Epithelial cell of alveolus of lung (primary cell): Measurements from ENCODE around the gene TSEN34. TPM values are rescaled to one million over a fixed set of nuclear protein-coding genes. Genes with fewer than 3 reads are reported as not detected.

Experiments
- total RNA-seq: library from RNA; depleted of rRNA; stranded (reverse); fragments of >200 nt; gene quantifications from 2 replicates; pipeline ENCODE4 v1.2.1, GENCODE V29; 2015

Gene TSEN34
- 112 and 138 TPM in 2 replicates for total RNA-seq

DNA sequence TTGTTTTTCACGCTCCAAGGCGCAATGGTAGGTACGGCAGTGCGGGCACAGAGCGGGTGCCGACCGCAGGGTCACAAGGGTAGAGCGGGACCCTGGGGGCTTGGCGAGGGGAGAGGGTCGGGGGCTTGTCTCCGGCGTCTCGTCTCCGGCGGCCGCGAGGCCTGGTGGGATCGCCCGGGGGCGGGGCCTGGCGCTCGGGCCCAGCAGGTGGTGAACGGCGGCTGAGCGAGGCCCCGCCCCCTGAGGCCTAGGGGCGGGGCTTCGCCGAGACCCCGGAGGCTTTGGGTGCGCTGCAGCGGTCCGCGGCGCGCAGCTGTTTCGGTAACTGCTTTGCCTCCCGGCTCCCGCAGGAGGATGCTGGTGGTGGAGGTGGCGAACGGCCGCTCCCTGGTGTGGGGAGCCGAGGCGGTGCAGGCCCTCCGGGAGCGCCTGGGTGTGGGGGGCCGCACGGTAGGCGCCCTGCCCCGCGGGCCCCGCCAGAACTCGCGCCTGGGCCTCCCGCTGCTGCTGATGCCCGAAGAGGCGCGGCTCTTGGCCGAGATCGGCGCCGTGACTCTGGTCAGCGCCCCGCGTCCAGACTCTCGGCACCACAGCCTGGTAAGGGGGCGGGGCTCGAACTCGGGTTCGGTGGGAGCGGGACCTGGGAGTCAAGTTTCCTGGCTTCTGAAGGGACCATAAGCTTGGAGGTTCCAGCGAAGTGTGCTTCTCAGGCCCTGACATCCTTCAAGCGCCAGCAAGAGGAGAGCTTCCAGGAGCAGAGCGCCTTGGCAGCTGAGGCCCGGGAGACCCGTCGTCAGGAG is at the start of gene TSEN34:
TSS of gene TSEN34 (plus strand) at position 298 of the 800 bp plus-strand sequence. CDS start at position 355, 57 bp downstream.

DNA sequence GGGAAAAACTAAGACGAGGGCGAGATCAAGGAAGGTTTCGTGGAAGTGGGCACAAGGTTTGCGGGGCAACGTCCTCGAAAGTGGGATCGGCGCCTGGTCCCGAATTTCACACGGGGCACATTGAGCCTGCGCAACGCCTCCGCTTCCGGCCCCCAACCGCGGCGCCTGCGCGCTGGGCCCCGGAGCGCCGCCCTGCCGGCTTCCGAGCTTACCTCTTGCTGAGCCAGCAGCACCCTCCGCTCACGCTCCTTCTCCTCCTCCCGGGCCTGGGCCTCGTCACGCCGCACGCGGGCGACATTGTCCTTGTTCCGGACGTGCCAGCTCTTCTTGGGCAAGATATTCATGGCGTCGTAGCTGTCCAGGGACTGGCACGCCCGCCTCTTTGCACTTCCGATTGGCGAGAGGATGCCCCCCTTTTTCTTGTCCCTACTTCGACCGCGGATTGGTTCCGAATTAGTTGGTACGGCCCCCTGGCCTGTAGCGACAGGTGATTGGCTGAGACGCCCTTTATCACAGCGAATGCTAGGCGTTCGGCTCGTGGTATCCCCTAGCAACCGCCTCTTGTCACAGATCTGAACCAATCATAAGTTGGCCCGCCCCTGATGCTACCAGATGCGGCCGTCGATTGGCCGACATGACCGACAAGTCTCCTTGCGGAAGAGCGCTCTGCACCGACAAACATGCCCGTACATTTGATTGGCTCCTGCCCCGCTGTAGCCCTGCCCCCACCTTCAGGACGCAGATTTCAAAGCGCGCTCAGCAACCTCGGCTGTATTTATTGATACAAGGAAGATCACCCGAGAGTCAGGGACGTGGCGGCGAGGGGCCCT is 31.5 kb upstream of the TSEN34 start, which contains the start of gene LENG1:
TSS of gene LENG1 (minus strand) at position 370 of the 830 bp plus-strand sequence. CDS start at position 344, 26 bp downstream.

DNA sequence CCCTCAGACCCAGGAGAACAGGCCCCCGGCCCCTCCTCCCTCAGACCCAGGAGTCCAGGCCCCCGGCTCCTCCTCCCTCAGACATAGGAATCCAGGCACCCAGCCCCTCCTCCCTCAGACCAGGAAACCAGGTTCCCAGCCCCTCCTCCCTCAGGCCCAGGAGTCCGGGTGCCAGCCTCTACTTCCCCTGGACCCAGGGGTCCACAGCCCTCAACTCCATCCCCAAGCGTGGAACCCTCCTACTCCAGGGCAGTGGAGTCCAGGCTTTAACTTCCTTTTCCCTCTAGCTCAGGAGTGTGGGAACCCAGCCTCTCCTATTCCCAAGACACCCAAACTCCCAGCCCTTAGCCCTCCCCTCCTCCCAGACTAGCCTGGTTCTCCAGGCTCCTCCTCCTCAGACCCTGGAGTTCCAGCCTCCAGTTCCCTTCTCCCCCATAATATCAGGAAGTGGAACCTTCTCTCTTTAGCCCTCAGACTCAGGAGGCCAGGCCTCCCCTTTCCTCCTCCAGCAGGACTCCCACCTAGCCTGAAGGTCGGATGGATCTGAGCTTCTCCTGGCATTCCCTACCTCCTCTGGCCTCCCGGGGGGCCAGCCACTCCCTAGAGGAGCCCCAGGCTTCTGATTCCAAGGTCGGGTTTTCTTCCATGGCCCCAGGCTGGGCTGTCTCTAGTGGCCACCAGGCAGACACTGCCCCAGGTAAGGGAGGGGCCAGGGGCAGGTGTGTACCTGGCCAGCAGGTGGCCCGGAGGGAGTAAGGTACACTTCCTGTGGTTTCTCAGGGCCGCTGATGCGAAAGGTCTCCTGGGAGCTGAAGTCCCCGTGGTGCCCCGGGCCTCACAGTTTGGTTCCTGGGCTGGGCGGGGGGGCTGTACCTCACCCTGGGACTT is 18.4 kb upstream of the TSEN34 start, which contains the start of gene TMC4:
TSS of gene TMC4 (minus strand) at position 690 of the 888 bp plus-strand sequence. CDS start at position 647, 43 bp downstream.

DNA sequence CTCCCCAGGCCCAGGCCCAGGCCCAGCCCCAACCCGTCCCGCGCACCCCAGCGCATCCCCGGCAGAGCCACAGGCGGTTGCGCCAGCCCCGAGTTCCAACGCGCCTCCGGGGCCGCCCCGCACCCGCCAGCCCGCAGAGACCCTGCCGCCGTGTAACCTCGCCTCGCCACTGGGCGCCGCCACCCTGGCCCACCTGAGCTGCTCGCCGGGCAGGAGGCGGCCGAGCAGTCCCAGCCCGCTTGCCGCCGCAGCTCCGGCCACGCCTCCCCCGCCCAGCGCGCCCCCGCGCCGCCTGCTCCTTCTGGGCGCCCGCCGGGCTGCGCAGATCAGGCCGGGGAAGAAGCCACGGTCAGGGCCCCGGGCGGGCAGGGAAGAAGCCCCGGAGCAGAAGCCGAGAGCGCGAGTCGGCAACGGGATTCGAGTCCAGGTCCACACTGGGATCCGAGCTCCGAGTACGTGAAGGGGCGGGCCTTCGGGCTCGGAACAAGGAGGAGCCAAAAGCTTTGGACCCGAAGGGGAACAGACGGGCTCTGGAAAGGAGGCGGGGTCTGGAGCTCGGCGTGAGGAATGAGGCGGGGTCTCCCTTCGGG is 1.9 kb upstream of the TSEN34 start, which contains the start of gene MBOAT7:
TSS of gene MBOAT7 (minus strand) at position 436 of the 590 bp plus-strand sequence. CDS start 1,072 bp downstream, outside the sequence.

DNA sequence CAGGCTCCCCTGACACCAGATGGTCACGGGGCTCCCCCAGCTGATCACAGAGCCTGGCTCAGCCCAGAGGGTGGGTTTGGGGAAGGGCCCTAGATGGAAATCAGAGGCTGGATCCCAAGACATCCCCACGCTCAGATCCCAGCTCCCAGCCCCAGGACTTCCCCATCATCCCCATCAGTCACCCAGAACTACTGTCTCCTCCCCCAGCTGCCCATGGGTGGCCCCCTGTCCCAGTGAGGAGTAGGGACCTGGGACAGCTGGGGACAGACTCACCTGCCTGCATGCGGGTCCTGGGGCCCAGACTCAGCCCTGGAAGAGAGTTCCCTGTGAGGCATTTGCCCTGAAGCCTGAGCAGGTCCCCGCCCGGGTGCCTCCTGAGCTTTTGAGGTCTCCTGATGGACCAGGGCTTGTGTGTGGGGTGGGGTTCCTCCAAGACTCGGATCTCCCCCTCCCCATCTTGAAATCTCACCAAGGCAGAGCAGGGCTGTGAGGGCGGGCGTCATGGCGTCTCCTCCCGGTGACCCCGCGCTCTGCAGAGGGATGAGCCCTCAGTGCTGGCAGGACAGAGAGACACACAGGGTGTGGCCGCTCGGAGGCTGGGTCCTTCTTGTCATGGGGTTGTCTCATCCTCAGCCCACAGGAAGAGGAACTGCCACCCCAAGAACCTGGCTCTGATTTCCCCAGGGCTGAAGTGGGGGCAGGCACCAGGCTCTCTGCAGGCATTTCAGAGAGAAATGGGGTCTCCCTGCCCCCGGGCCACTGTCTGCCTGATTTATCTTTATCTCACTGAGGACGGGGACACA is 31.6 kb downstream of the TSEN34 start, which contains the start of gene LILRB3:
TSS of gene LILRB3 (minus strand) at position 534 of the 803 bp plus-strand sequence. CDS start at position 503, 31 bp downstream.

DNA sequence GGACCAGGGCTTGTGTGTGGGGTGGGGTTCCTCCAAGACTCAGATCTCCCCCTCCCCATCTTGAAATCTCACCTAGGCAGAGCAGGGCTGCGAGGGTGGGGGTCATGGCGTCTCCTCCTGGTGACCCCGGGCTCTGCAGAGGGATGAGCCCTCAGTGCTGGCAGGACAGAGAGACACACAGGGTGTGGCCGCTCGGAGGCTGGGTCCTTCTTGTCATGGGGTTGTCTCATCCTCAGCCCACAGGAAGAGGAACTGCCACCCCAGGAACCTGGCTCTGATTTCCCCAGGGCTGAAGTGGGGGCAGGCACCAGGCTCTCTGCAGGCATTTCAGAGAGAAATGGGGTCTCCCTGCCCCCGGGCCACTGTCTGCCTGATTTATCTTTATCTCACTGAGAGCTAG is 51.5 kb downstream of the TSEN34 start, which contains the start of gene LILRA6:
TSS of gene LILRA6 (minus strand) at position 145 of the 400 bp plus-strand sequence.

Other genes with a start within 250 kb of the TSEN34 start
- 0.52 and 0.56 TPM in 2 replicates for gene CACNG8, start 228.4 kb upstream of the TSEN34 start, total RNA-seq
- 3.6 and 6.7 TPM in 2 replicates for gene CACNG6, start 199.7 kb upstream of the TSEN34 start, total RNA-seq
- gene VSTM1, start 127.4 kb upstream of the TSEN34 start, total RNA-seq, result not detected in 2 replicates
- not detected in 2 replicates for gene TARM1, start 109.9 kb upstream of the TSEN34 start, total RNA-seq
- 1.0 TPM in 1 of 2 replicates, not detected in the other for gene OSCAR, start 90.5 kb upstream of the TSEN34 start, total RNA-seq
- 47.6 and 138 TPM in 2 replicates for gene NDUFA3, start 88.5 kb upstream of the TSEN34 start, total RNA-seq
- 21.6 and 33.9 TPM in 2 replicates for gene TFPT, start 75.7 kb upstream of the TSEN34 start, total RNA-seq
- gene PRPF31, start 75.6 kb upstream of the TSEN34 start, total RNA-seq, result 72.5 and 75.6 TPM in 2 replicates
- gene CNOT3, start 53.5 kb upstream of the TSEN34 start, total RNA-seq, result 15.9 and 29.4 TPM in 2 replicates
- 7.8 and 8.5 TPM in 2 replicates for gene LENG1, start 31.6 kb upstream of the TSEN34 start, total RNA-seq
- 3.9 TPM in 1 of 2 replicates, not detected in the other for gene TMC4, start 18.1 kb upstream of the TSEN34 start, total RNA-seq
- gene MBOAT7, start 1.7 kb upstream of the TSEN34 start, total RNA-seq, result 139 and 146 TPM in 2 replicates
- 2,860 and 3,258 TPM in 2 replicates for gene RPS9, start 9.6 kb downstream of the TSEN34 start, total RNA-seq
- not detected in 2 replicates for gene LILRB3, start 31.7 kb downstream of the TSEN34 start, total RNA-seq
- not detected in 2 replicates for gene LILRA6, start 51.5 kb downstream of the TSEN34 start, total RNA-seq
- not detected in 2 replicates for gene LILRB5, start 66.0 kb downstream of the TSEN34 start, total RNA-seq
- gene LILRB2, start 89.8 kb downstream of the TSEN34 start, total RNA-seq, result not detected in 2 replicates
- not detected in 2 replicates for gene LILRA5, start 121.9 kb downstream of the TSEN34 start, total RNA-seq
- gene LILRA4, start 147.9 kb downstream of the TSEN34 start, total RNA-seq, result not detected in 2 replicates
- 0.08 TPM in 1 of 2 replicates, not detected in the other for gene LAIR1, start 173.6 kb downstream of the TSEN34 start, total RNA-seq
- not detected in 2 replicates for gene TTYH1, start 224.2 kb downstream of the TSEN34 start, total RNA-seq